Keratinocyte (primary cell): ENCODE measurements around the gene TMEM143.

Source experiments
- EZH2 ChIP-seq: IDR thresholded peaks from one replicate; pipeline ENCODE4 v1.6.1; 2012; ENCODE audit warnings: inconsistent platforms, mild to moderate bottlenecking, low read length, moderate library complexity
- TF ChIP-seq, protein P1 (sequence below), 3 experiments: IDR thresholded peaks in 1 of 3; conservative IDR thresholded peaks in 1 of 3; optimal IDR thresholded peaks in 1 of 3; 2 replicates in 2 of 3; 3 replicates in 1 of 3; pipeline versions ENCODE3 to v1.5.1; 2011; ENCODE audit warnings: low read length in 3 of 3, mild to moderate bottlenecking in 3 of 3, moderate library complexity in 2 of 3, control low read depth in 1 of 3, inconsistent platforms in 1 of 3; ENCODE audit not compliant: insufficient read depth in 2 of 3; ENCODE audit errors: extremely low read depth in 1 of 3

DNA sequence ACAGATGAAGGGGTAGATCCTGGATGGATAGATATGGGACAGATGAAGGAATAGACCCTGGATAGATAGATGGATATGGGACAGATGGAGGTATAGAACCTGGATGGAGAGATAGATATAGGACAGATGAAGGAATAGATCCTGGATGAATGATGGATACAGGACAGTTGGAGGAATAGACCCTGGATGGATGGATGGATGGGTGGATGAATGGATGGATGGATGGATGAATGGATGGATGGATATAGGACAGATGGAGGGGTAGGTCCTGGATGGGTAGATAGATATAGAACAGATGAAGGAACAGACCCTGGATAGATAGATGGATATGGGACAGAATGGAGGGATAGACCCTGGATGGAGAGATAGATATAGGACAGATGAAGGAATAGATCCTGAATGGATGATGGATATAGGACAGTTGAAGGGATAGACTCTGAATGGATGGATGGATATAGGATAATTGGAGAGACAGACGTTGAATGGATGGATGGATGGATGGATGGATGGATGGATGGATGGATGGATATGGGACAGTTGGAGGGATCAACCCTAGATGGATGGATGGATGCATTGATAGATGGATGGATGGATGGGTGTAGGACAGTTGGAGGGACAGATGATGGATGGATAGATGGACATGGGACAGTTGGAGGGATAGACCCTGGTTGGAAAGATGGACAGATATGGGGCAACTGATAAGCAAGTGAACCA lies 61.7 kb downstream of the TMEM143 start:
- TF ChIP-seq, protein P1, sequence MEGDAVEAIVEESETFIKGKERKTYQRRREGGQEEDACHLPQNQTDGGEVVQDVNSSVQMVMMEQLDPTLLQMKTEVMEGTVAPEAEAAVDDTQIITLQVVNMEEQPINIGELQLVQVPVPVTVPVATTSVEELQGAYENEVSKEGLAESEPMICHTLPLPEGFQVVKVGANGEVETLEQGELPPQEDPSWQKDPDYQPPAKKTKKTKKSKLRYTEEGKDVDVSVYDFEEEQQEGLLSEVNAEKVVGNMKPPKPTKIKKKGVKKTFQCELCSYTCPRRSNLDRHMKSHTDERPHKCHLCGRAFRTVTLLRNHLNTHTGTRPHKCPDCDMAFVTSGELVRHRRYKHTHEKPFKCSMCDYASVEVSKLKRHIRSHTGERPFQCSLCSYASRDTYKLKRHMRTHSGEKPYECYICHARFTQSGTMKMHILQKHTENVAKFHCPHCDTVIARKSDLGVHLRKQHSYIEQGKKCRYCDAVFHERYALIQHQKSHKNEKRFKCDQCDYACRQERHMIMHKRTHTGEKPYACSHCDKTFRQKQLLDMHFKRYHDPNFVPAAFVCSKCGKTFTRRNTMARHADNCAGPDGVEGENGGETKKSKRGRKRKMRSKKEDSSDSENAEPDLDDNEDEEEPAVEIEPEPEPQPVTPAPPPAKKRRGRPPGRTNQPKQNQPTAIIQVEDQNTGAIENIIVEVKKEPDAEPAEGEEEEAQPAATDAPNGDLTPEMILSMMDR (optimal IDR thresholded peaks at IDR 0.05 in 1 of 3, IDR thresholded peaks at IDR 0.05 in 1 of 3, conservative IDR thresholded peaks at IDR 0.05 in 1 of 3; ENCODE audit: extremely low read depth in 1 of 3, insufficient read depth in 2 of 3, low read length in 3 of 3), result no peak
- TF ChIP-seq EZH2, result no peak
